Activated CD4-positive, CD25-positive, alpha-beta regulatory T cell treated with anti-CD3 and anti-CD28 coated beads, Interleukin-2, amount 50 U/mL, for 24 hours (primary cell): ENCODE data around the gene IQCK.
"Not testable (repeated sequence)": the region's sequence is repeated elsewhere in the genome, so short reads cannot be mapped to it uniquely, and the experiment has no call there.

Source experiments
- ATAC-seq, 2 donors: fragments of 150-1000 bp; cut with Tn5 transposase; one replicate each; pipeline ENCODE4 v1.10.0; 2021; ENCODE audit warnings: mild to moderate bottlenecking in 1 of 2, moderate library complexity in 1 of 2

IQCK gene

DNA sequence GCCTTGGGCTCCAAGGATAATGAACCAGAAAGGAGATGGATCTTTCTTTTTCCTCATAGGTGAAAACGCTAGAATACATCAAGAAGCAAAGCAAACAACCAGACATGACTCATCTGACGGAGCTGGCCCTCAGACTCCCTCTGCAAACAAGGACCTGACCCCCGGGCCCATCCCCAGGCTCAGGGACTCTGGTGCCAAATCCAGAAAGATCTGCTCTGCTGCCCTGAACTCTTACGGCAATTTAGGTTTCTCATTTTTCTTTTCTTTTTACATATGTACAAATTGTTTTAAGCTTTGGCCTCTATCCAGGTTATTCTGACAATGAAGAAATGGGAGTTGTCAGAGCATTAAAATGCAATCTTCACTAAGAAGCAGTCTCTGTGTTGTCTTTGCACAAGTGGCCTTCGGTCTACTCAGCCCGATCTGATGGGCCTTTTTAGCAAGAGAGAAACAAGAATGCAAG is 17.7 kb upstream of the IQCK start:
- no peak for ATAC-seq

DNA sequence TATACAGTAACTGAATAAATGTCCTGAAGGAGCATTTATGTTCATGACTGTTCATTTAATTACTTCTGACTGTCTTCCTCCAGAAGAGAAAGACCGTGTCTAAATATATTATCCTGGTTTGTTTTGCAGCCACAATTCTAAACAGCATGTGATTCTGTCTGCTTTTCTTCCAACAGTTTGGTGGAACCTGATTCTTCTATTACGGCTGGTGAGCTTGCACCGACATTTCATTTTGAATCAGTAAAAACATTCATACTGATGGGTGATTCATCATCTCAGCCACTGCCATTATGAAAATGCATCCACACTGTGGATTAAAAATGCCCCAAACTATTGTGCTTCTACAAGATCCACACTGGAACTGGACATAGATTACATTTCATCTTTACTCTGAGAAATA is 17.0 kb upstream of the IQCK start:
- no peak for ATAC-seq

GRCh38 chr16:19703172-19703889 is 14.7 kb upstream of the IQCK start:
- no peak for ATAC-seq

GRCh38 chr16:19704321-19705145 is 13.5 kb upstream of the IQCK start:
- no peak for ATAC-seq

DNA sequence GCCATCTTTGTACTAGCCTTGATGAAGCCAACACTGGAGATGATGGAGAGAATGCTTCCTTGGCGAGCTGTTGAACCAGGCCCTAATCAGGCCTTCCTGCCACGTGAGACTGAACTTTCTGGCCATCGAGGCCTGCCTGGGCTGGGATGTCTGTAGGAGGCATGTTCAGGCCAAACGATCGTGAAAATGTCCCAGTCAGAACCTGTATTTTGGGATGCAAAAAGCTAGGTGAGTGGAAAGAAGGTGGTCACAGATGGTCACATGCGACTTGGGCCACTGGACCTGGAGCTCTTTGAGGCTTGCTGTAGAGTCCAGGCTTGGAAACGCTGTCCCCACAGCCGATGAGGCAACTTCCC is 12.9 kb upstream of the IQCK start:
- ATAC-seq: no peak

DNA sequence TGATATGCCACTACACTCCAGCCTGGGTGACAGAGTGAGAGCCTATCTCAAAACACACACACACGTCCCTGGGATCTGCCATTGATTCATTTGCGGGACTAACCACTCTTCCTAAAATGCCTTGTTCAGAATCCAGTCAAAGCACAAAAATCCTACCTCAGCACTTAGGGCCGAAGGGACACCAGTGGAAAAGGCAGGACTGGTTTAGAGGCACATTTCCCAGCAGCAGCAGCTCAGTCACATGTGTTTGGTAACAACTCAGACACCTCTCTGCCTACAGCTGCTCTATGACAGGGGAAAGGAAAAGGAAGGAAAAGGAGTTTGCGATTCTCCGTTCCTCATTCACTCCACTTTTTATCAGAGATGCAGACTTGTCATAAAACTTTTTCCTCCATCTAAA is 12.2 kb upstream of the IQCK start:
- ATAC-seq: no peak

- ATAC-seq: no peak
Observed at GRCh38 chr16:19706846-19707245, 11.2 kb upstream of the IQCK start.

- ATAC-seq: no peak
Observed at GRCh38 chr16:19707569-19708295, 10.3 kb upstream of the IQCK start.

- ATAC-seq: no peak
Observed at GRCh38 chr16:19708296-19709205, 9.5 kb upstream of the IQCK start.

- no peak for ATAC-seq
Observed at GRCh38 chr16:19709381-19710136, 8.5 kb upstream of the IQCK start.

- no peak for ATAC-seq
Observed at GRCh38 chr16:19710191-19710908, 7.7 kb upstream of the IQCK start.

DNA sequence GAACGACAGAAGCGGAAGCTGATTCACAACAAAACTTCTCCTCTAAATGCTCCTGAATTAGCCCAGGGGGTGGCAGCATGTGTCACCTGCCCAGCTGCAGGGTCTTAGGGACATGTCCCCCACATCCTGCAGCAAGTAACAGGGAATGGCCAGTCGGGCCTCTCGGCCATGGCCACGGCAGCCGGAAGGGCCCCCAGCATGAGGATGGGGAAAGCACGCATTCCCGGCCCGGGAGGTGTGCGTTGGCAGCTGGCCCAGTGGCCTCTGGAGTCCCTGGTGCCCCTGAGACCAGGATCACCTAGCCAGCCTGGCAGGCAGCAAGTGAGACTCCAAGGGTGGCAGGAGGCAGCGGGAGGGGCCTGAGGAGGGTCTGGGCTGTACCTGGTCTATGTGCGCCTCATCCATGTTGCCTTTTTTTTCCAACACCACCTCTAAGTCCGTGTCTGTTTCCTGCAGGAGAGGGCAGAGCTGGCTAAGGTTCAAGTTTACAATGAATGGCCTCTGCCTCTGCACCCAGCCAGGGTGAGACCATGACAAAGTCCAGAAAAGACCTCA is 7.0 kb upstream of the IQCK start:
- ATAC-seq: no peak

DNA sequence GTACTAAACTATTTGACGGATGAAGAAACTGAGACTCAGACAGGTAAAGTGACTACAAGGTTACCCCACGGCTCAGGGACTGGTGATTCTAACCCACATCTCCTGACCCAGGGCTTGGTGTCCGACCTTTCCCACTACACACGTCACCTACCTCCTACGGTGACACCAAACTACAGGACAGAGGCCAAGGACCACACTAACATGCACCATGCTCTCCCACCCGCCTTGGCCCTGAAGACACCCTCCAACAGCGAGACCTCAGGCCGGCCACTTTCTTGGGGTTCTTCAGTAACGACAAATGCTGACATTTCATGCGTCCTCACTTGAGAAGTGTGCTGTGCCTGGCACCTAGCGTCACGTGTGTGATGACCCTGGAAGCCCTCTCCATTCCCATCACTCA is 6.4 kb upstream of the IQCK start:
- no peak for ATAC-seq

DNA sequence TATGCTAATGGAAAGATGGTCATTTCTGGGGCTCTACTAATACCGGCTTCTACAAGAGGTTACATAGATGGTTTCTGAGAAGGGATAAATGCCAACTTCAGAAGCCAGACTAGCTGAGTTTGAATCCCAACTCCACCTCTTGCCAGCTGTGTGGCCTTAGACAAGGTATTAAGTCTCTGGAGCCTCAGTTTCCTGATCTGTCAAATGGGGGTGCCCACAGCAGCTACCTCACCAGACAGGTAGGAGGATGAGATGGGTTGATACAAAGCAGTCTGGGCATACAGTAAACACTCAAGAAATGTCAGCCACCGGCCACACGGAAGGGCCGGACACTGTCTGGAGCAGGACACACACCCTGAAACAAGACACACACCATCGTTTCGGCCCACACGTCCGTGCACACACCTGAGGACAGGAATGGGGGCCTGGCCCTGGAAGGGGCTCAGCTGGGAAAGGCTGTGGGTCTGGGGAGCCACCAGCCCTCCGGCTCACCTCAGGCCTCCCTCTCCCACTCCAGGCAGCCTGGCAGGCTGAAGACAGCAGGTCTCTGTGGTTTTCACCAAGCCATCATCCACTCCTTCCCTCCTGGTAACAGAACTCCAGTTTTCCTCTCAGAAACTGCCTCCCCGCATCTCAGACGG is 5.5 kb upstream of the IQCK start:
- ATAC-seq: no peak

- ATAC-seq: no peak
Observed at GRCh38 chr16:19713697-19714096, 4.4 kb upstream of the IQCK start.

DNA sequence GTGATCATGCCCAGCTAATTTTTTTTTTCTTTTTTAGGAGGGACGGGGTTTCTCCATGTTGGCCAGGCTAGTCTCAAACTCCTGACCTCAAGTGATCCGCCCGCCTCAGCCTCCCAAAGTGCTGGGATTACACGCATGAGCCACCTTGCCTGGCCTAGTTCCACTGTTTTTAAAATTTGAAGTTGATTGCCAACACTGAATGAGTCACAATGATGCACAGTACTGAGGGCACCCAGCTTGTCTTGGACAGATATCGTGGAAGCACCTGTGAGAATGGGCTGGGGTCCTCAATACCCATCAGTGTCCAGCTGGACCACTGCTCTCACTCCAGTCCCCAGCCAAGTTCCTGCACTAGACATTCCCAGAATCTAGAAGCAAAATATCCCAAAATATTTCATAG is 2.5 kb upstream of the IQCK start:
- ATAC-seq: no peak

- ATAC-seq: no peak
Observed at GRCh38 chr16:19716183-19716582, 1.9 kb upstream of the IQCK start.

- not testable (repeated sequence) for ATAC-seq
Observed at GRCh38 chr16:19716728-19717127, 1.3 kb upstream of the IQCK start.

- ATAC-seq: no peak
Observed at GRCh38 chr16:19717314-19717713, 757 bp upstream of the IQCK start.

GRCh38 chr16:19718624-19718965 is 524 bp downstream of the IQCK start:
- ATAC-seq: no peak
